Mesothelial cell of epicardium (in vitro differentiated cells): ENCODE data around the gene NR2C1. TPM values are rescaled to one million over a fixed set of nuclear protein-coding genes. Genes with fewer than 3 reads are reported as not detected.

Experiments
- DNase-seq, 2 experiments: peaks; one replicate each; pipeline ENCODE4 v3.0.0; 2021; ENCODE audit warnings: low spot score in 2 of 2; ENCODE audit not compliant: unreplicated experiment in 2 of 2
- H3K27ac Mint-ChIP-seq: 2 replicates; pipeline ENCODE4 v1.8.0; 2021; ENCODE audit warnings: mixed read lengths
- H3K27me3 Mint-ChIP-seq: 2 replicates; pipeline ENCODE4 v1.8.0; 2021; ENCODE audit warnings: low read depth, mixed read lengths
- H3K36me3 Mint-ChIP-seq: 2 replicates; pipeline ENCODE4 v1.8.0; 2021; ENCODE audit warnings: mixed read lengths
- H3K4me1 Mint-ChIP-seq: 2 replicates; pipeline ENCODE4 v1.8.0; 2021; ENCODE audit warnings: mixed read lengths
- H3K4me3 Mint-ChIP-seq: 2 replicates; pipeline ENCODE4 v1.8.0; 2021; ENCODE audit warnings: mild to moderate bottlenecking, moderate library complexity, mixed read lengths
- H3K9me3 Mint-ChIP-seq: 2 replicates; pipeline ENCODE4 v1.8.0; 2021; ENCODE audit warnings: mixed read lengths
- CTCF ChIP-seq: fragments of 200-600 bp; sonication (generic); IDR thresholded peaks from one replicate; pipeline ENCODE4 v1.5.0; 2021; ENCODE audit warnings: antibody characterized with exemption; ENCODE audit not compliant: unreplicated experiment
- total RNA-seq: library from RNA; stranded (reverse); gene quantifications from 3 replicates; pipeline ENCODE4 v1.2.1, GENCODE V29; 2021

Gene NR2C1
- total RNA-seq, 1 donor from 2014 or later, result 52.4 TPM

- no peak overlapping the region for H3K27ac Mint-ChIP-seq
- no peak for TF ChIP-seq CTCF
These were observed 90.1 kb downstream of the NR2C1 start for GRCh38 chr12:94983321-94983720.

GRCh38 chr12:94982456-94982855 lies 91.0 kb downstream of the NR2C1 start:
- Mint-ChIP-seq H3K4me3 (no peak overlapping the region), H3K4me1 (peaks cover 11% of the 10 kb centered on the region)
- no peak for TF ChIP-seq CTCF

More at GRCh38 chr12:94983321-94983720, 90.1 kb downstream of the NR2C1 start:
- Mint-ChIP-seq H3K4me3 (no peak overlapping the region), H3K27me3 (no peaks in the 10 kb centered on the region), H3K9me3 (no peaks in the 10 kb centered on the region), H3K36me3 (peaks cover 13% of the 10 kb centered on the region), H3K4me1 (peaks cover 5% of the 10 kb centered on the region)
- DNase-seq, result no peak

GRCh38 chr12:94980577-94980976 lies 92.8 kb downstream of the NR2C1 start:
- H3K4me3 Mint-ChIP-seq, result no peak overlapping the region
- H3K9me3 Mint-ChIP-seq, result no peaks in the 10 kb centered on the region

More at GRCh38 chr12:94982456-94982855, 91.0 kb downstream of the NR2C1 start:
- no peak for DNase-seq
- Mint-ChIP-seq H3K27ac (no peak overlapping the region), H3K9me3 (no peaks in the 10 kb centered on the region), H3K27me3 (no peaks in the 10 kb centered on the region), H3K36me3 (peaks cover 9% of the 10 kb centered on the region)

GRCh38 chr12:94979941-94980340 lies 93.5 kb downstream of the NR2C1 start:
- TF ChIP-seq CTCF, result no peak
- H3K4me3 Mint-ChIP-seq, result no peak overlapping the region
- H3K27me3 Mint-ChIP-seq, result no peaks in the 10 kb centered on the region
- H3K36me3 Mint-ChIP-seq, result peaks cover 4% of the 10 kb centered on the region
- no peak for DNase-seq
- no peaks in the 10 kb centered on the region for H3K9me3 Mint-ChIP-seq
- H3K27ac Mint-ChIP-seq, result no peak overlapping the region
- H3K4me1 Mint-ChIP-seq, result peaks cover 11% of the 10 kb centered on the region

More at GRCh38 chr12:94980577-94980976, 92.8 kb downstream of the NR2C1 start:
- no peaks in the 10 kb centered on the region for H3K27me3 Mint-ChIP-seq
- peaks cover 4% of the 10 kb centered on the region for H3K36me3 Mint-ChIP-seq
- H3K4me1 Mint-ChIP-seq, result peaks cover 11% of the 10 kb centered on the region
- H3K27ac Mint-ChIP-seq, result peak overlapping the region; percentile 34
- no peak for TF ChIP-seq CTCF
- DNase-seq, result no peak

- Mint-ChIP-seq H3K4me1 (peaks cover 11% of the 10 kb centered on the region), H3K9me3 (peaks cover 4% of the 10 kb centered on the region), H3K27ac (no peak overlapping the region), H3K27me3 (no peaks in the 10 kb centered on the region), H3K36me3 (peaks cover 5% of the 10 kb centered on the region), H3K4me3 (no peak overlapping the region)
- no peak for TF ChIP-seq CTCF
- DNase-seq, result no peak
These were observed 95.5 kb downstream of the NR2C1 start for GRCh38 chr12:94977766-94978468.
